Panc1 (cell line): ENCODE measurements around the gene CFAP20. TPM values are rescaled to one million over a fixed set of nuclear protein-coding genes. Genes with fewer than 3 reads are reported as not detected.

Experiments
- ATAC-seq: fragments of 200-7000 bp; cut with Tn5 transposase; 2 replicates; pipeline ENCODE4 v1.9.1; 2020; ENCODE audit warnings: mild to moderate bottlenecking, moderate library complexity
- BruUV-seq: library from RNA; stranded (reverse); fragments of 400-500 nt; replicated peaks from 2 replicates; lab custom pipeline; 2021; lab: Mats Ljungman, UMichigan
- CTCF ChIA-PET: fragments of 300-600 bp; sonication (Branson Sonifier 250); formaldehyde crosslinking; loops from one replicate; lab custom pipeline; 2022; ENCODE audit warnings: antibody characterized with exemption; lab: Charles Lee
- POLR2A ChIA-PET: fragments of 300-600 bp; sonication (Branson Sonifier 250); formaldehyde crosslinking; loops from one replicate; lab custom pipeline; 2022; ENCODE audit warnings: antibody characterized with exemption; lab: Charles Lee
- DNase-seq: peaks from one replicate; pipeline ENCODE4 v3.0.0-alpha.2; 2010; ENCODE audit warnings: low read depth, low spot score
- H3K27ac ChIP-seq: 2 replicates; pipeline ENCODE4 v1.5.1; 2011; ENCODE audit warnings: mild to moderate bottlenecking, low read length, inconsistent platforms
- H3K27me3 ChIP-seq: fragments of 200-500 bp; sonication (Bioruptor generic); 2 replicates; pipeline ENCODE4 v1.6.0; 2014; ENCODE audit warnings: low read length, inconsistent platforms; ENCODE audit not compliant: control insufficient read depth, insufficient read depth
- H3K36me3 ChIP-seq: fragments of 200-500 bp; sonication (Bioruptor generic); 2 replicates; pipeline ENCODE4 v1.5.1; 2014; ENCODE audit warnings: inconsistent platforms, mild to moderate bottlenecking, low read length, moderate library complexity; ENCODE audit not compliant: control insufficient read depth, insufficient read depth
- H3K4me1 ChIP-seq: 2 replicates; pipeline ENCODE4 v1.5.1; 2011; ENCODE audit warnings: inconsistent platforms, mild to moderate bottlenecking, low read length, moderate library complexity; ENCODE audit not compliant: control insufficient read depth, insufficient read depth
- H3K4me3 ChIP-seq, 2 experiments: 2 replicates each; pipeline ENCODE4 v1.5.1; 2011 to 2012; ENCODE audit warnings: low read depth in 2 of 2, low read length in 2 of 2, mild to moderate bottlenecking in 2 of 2, inconsistent platforms in 1 of 2, moderate library complexity in 1 of 2
- H3K9me3 ChIP-seq: fragments of 200-500 bp; sonication (Bioruptor generic); 2 replicates; pipeline ENCODE4 v1.5.1; 2014; ENCODE audit warnings: low read depth, mild to moderate bottlenecking, inconsistent platforms, low read length, moderate library complexity; ENCODE audit not compliant: control insufficient read depth, insufficient read depth
- CTCF ChIP-seq: fragments of 450-650 bp; IDR thresholded peaks from 2 replicates; pipeline ENCODE4 v1.5.1; 2017; ENCODE audit warnings: mild to moderate bottlenecking
- POLR2AphosphoS5 ChIP-seq: IDR thresholded peaks from 2 replicates; pipeline ENCODE4 v1.6.1; 2012; ENCODE audit warnings: mild to moderate bottlenecking, low read depth, low read length, moderate library complexity
- REST ChIP-seq, 2 experiments: IDR thresholded peaks; 2 replicates each; pipeline ENCODE4 v1.6.1; 2011 to 2012; ENCODE audit warnings: low read depth in 2 of 2, control low read depth in 1 of 2, low read length in 1 of 2, mild to moderate bottlenecking in 1 of 2, moderate library complexity in 1 of 2; ENCODE audit not compliant: insufficient read depth in 1 of 2
- SIN3A ChIP-seq: IDR thresholded peaks from 2 replicates; pipeline ENCODE4 v1.6.1; 2012; ENCODE audit warnings: low read depth, mild to moderate bottlenecking, low read length, moderate library complexity, borderline replicate concordance; ENCODE audit not compliant: insufficient read depth
- TCF7L2 ChIP-seq: IDR thresholded peaks from 2 replicates; pipeline ENCODE4 v1.6.1; 2011; ENCODE audit warnings: mild to moderate bottlenecking, low read depth, low read length, inconsistent platforms
- in situ Hi-C: cut with HindIII; loops from 2 replicates; pipeline ENCODE4 v1.10.0; 2016; ENCODE audit warnings: low sequenced_read_pairs, low pct_unique_long_range_greater_than_20kb
- intact Hi-C: fragments of 100-400 bp; cut with micrococcal nuclease; formaldehyde crosslinking; loops from one replicate; pipeline ENCODE4 v1.10.0; 2022; ENCODE audit not compliant: unreplicated experiment
- total RNA-seq: library from RNA; stranded (reverse); gene quantifications from one replicate; pipeline ENCODE4 v1.2.1, GENCODE V29; 2021; ENCODE audit not compliant: unreplicated experiment

CFAP20 gene
- total RNA-seq, 1 experiment from 2014 or later = 25.9 TPM

- ATAC-seq = no peak
- CTCF ChIA-PET = no interaction called here
- Histone ChIP-seq H3K4me1 (no peaks in the 10 kb centered on the region), H3K27me3 (no peaks in the 10 kb centered on the region), H3K36me3 (peaks cover 33% of the 10 kb centered on the region), H3K27ac (no peak overlapping the region), H3K9me3 (no peaks in the 10 kb centered on the region), H3K4me3 (no peak overlapping the region)
- no peak for DNase-seq
- no TSS peak for BruUV-seq
- intact Hi-C loops (no loop called here), in situ Hi-C loops (no loop called here)
- TF ChIP-seq TCF7L2 (no peak), CTCF (no peak), REST (IDR thresholded peaks at IDR 0.05; ENCODE audit: insufficient read depth in 1 of 2, low read depth in 2 of 2, low read length in 1 of 2) (no peak), POLR2AphosphoS5 (no peak), SIN3A (no peak)
- POLR2A ChIA-PET = no interaction called here
Observed at GRCh38 chr16:58160855-58161254, 31.7 kb upstream of the CFAP20 start.

- no peaks in the 10 kb centered on the region for H3K9me3 ChIP-seq
- DNase-seq = no peak
- ChIA-PET CTCF (no interaction called here), POLR2A (no interaction called here)
- intact Hi-C loops = no loop called here
- peaks cover 17% of the 10 kb centered on the region; the same call in 1 of the 2 replicates for H3K36me3 ChIP-seq
- no peaks in the 10 kb centered on the region for H3K27me3 ChIP-seq
- in situ Hi-C loops = no loop called here
- no peak overlapping the region for H3K4me3 ChIP-seq
- no peak overlapping the region for H3K27ac ChIP-seq
- TF ChIP-seq TCF7L2 = no peak
- no peak for TF ChIP-seq SIN3A
- TF ChIP-seq POLR2AphosphoS5 = no peak
- no peak for TF ChIP-seq REST (IDR thresholded peaks at IDR 0.05; ENCODE audit: insufficient read depth in 1 of 2, low read depth in 2 of 2, low read length in 1 of 2)
- TF ChIP-seq CTCF = no peak
- no peak for ATAC-seq
- no TSS peak for BruUV-seq
- no peaks in the 10 kb centered on the region for H3K4me1 ChIP-seq
Observed at GRCh38 chr16:58158725-58159124, 29.5 kb upstream of the CFAP20 start.
